Caco-2 (cell line): ENCODE results near the gene PTPRN2. TPM values are rescaled to one million over a fixed set of nuclear protein-coding genes. Genes with fewer than 3 reads are reported as not detected.

Experiments used
- BruUV-seq: library from RNA; stranded (reverse); fragments of 400-500 nt; replicated peaks from 2 replicates; lab custom pipeline; 2021; lab: Mats Ljungman, UMichigan
- CTCF ChIA-PET: fragments of 300-600 bp; sonication (Branson Sonifier 250); formaldehyde crosslinking; loops from one replicate; lab custom pipeline; 2022; ENCODE audit warnings: antibody characterized with exemption; lab: Charles Lee
- POLR2A ChIA-PET: fragments of 300-600 bp; sonication (Branson Sonifier 250); formaldehyde crosslinking; loops from one replicate; lab custom pipeline; 2022; ENCODE audit warnings: antibody characterized with exemption; lab: Charles Lee
- DNase-seq, 2 experiments: peaks; one replicate each; pipeline versions ENCODE4 v3.0.0 to v3.0.0-alpha.2; 2020 to 2022
- H3K27me3 ChIP-seq: replicated peaks from 2 replicates; pipeline ENCODE4 v1.6.0; 2011; ENCODE audit warnings: low read length; ENCODE audit not compliant: control insufficient read depth, insufficient read depth
- H3K36me3 ChIP-seq: 2 replicates; pipeline ENCODE4 v1.5.1; 2011; ENCODE audit warnings: low read length; ENCODE audit not compliant: control insufficient read depth, insufficient read depth
- H3K4me1 ChIP-seq: fragments of 250-450 bp; sonication (Bioruptor Pico); 2 replicates; pipeline ENCODE4 v1.5.1; 2020; ENCODE audit warnings: mild to moderate bottlenecking
- H3K4me3 ChIP-seq: 2 replicates; pipeline ENCODE4 v1.5.1; 2011; ENCODE audit warnings: low read depth, mild to moderate bottlenecking, control low read depth, low read length
- H3K9me3 ChIP-seq: fragments of 250-450 bp; sonication (Bioruptor Pico); 2 replicates; pipeline ENCODE4 v1.5.1; 2020; ENCODE audit warnings: mild to moderate bottlenecking, moderate library complexity
- H3K27ac Mint-ChIP-seq: one replicate; pipeline ENCODE4 v1.8.0; 2022; ENCODE audit warnings: mixed read lengths; ENCODE audit not compliant: unreplicated experiment
- H3K27me3 Mint-ChIP-seq: one replicate; pipeline ENCODE4 v1.8.0; 2022; ENCODE audit warnings: mixed read lengths; ENCODE audit not compliant: insufficient read depth, unreplicated experiment
- H3K36me3 Mint-ChIP-seq: one replicate; pipeline ENCODE4 v1.8.0; 2022; ENCODE audit warnings: mild to moderate bottlenecking, mixed read lengths; ENCODE audit not compliant: insufficient read depth, unreplicated experiment
- H3K4me1 Mint-ChIP-seq: one replicate; pipeline ENCODE4 v1.8.0; 2022; ENCODE audit warnings: low read depth, mixed read lengths; ENCODE audit not compliant: unreplicated experiment
- H3K4me3 Mint-ChIP-seq: one replicate; pipeline ENCODE4 v1.8.0; 2022; ENCODE audit warnings: mild to moderate bottlenecking, moderate library complexity, mixed read lengths; ENCODE audit not compliant: unreplicated experiment
- H3K9me3 Mint-ChIP-seq: one replicate; pipeline ENCODE4 v1.8.0; 2022; ENCODE audit warnings: mixed read lengths; ENCODE audit not compliant: unreplicated experiment
- intact Hi-C: fragments of 100-400 bp; cut with micrococcal nuclease; formaldehyde crosslinking; loops from one replicate; pipeline ENCODE4 v1.10.0; 2022; ENCODE audit not compliant: unreplicated experiment
- total RNA-seq: library from RNA; stranded (reverse); gene quantifications from 2 replicates; pipeline ENCODE4 v1.2.3, GENCODE V29; 2022
- TF ChIP-seq, protein P1 (sequence below), 2 experiments: fragments of 200-600 bp in 1 of 2; IDR thresholded peaks; 1 replicate in 1 of 2; 2 replicates in 1 of 2; pipeline versions ENCODE4 v1.5.1 to v1.8.0; 2011 to 2022; ENCODE audit warnings: antibody characterized with exemption in 1 of 2, control low read depth in 1 of 2, inconsistent platforms in 1 of 2, low read depth in 1 of 2, low read length in 1 of 2, mild to moderate bottlenecking in 1 of 2, moderate library complexity in 1 of 2; ENCODE audit not compliant: insufficient read depth in 1 of 2, severe bottlenecking in 1 of 2, unreplicated experiment in 1 of 2

The PTPRN2 gene
- total RNA-seq, 1 experiment from 2014 or later: 1.4 TPM

GRCh38 chr7:157989589-157989988 is 598.0 kb downstream of the PTPRN2 start:
- no peaks in the 10 kb centered on the region for H3K4me1 Mint-ChIP-seq
- TF ChIP-seq, protein P1, sequence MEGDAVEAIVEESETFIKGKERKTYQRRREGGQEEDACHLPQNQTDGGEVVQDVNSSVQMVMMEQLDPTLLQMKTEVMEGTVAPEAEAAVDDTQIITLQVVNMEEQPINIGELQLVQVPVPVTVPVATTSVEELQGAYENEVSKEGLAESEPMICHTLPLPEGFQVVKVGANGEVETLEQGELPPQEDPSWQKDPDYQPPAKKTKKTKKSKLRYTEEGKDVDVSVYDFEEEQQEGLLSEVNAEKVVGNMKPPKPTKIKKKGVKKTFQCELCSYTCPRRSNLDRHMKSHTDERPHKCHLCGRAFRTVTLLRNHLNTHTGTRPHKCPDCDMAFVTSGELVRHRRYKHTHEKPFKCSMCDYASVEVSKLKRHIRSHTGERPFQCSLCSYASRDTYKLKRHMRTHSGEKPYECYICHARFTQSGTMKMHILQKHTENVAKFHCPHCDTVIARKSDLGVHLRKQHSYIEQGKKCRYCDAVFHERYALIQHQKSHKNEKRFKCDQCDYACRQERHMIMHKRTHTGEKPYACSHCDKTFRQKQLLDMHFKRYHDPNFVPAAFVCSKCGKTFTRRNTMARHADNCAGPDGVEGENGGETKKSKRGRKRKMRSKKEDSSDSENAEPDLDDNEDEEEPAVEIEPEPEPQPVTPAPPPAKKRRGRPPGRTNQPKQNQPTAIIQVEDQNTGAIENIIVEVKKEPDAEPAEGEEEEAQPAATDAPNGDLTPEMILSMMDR (IDR thresholded peaks at IDR 0.05; ENCODE audit: insufficient read depth in 1 of 2, low read depth in 1 of 2, low read length in 1 of 2, severe bottlenecking in 1 of 2, unreplicated experiment in 1 of 2): no peak
- H3K27ac Mint-ChIP-seq: no peak overlapping the region
- BruUV-seq: no TSS peak
- DNase-seq: no peak
- Histone ChIP-seq H3K9me3 (no peaks in the 10 kb centered on the region), H3K4me1 (no peaks in the 10 kb centered on the region), H3K4me3 (no peak overlapping the region), H3K36me3 (no peaks in the 10 kb centered on the region), H3K27me3 (no peaks in the 10 kb centered on the region)
- CTCF ChIA-PET: no interaction called here
- POLR2A ChIA-PET: no interaction called here
- intact Hi-C loops: no loop called here
- no peaks in the 10 kb centered on the region for H3K36me3 Mint-ChIP-seq
- no peaks in the 10 kb centered on the region for H3K27me3 Mint-ChIP-seq
- H3K9me3 Mint-ChIP-seq: peaks cover 9% of the 10 kb centered on the region
- no peak overlapping the region for H3K4me3 Mint-ChIP-seq

DNA sequence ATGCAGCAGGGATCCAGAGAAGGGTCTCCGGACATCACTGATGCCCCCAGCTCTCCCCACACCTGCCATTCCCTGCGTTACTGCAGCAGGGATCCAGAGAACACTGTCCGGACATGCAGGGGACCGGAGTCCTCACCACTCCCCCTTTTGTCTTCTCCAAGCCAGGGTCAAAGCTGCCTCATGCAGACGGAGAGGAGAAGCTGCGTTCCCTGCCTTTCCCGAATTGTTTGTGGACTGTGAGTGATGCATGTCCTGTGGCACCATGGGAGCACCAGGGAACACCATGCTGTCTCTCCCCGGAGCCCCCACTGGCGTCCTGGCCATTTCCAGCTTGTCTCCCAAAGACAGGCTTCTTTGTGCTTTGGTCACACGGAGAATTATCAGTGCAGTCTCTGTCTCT is 599.7 kb downstream of the PTPRN2 start:
- Mint-ChIP-seq H3K9me3 (peaks cover 10% of the 10 kb centered on the region), H3K27ac (no peak overlapping the region), H3K4me3 (no peak overlapping the region), H3K27me3 (no peaks in the 10 kb centered on the region), H3K4me1 (no peaks in the 10 kb centered on the region), H3K36me3 (no peaks in the 10 kb centered on the region)
- ChIA-PET CTCF (no interaction called here), POLR2A (no interaction called here)
- Histone ChIP-seq H3K36me3 (no peaks in the 10 kb centered on the region), H3K27me3 (no peaks in the 10 kb centered on the region), H3K4me1 (no peaks in the 10 kb centered on the region), H3K4me3 (no peak overlapping the region), H3K9me3 (no peaks in the 10 kb centered on the region)
- intact Hi-C loops: no loop called here
- BruUV-seq: no TSS peak
- TF ChIP-seq, protein P1 (IDR thresholded peaks at IDR 0.05; ENCODE audit: insufficient read depth in 1 of 2, low read depth in 1 of 2, low read length in 1 of 2, severe bottlenecking in 1 of 2, unreplicated experiment in 1 of 2): no peak
- no peak for DNase-seq

DNA sequence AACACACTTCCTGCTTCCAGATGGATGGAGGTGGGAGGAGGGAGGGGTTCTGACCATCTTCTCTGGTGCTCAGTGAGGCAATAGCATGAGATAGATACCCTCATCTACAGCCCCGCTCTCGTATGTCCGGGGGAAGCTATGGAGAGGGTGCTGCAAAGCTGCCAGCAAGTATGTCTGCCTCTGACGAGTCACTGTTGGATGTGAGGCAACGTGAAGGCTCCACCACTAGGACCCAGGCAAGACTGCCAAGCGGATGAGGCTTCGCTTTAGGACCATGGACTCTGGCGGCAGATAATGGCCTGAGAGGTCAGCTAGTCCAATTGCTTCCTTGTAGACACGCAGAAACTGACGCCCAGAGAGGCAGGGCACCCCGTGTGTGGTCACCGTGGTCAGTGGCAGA is 601.6 kb downstream of the PTPRN2 start:
- peaks cover 10% of the 10 kb centered on the region for H3K9me3 Mint-ChIP-seq
- no TSS peak for BruUV-seq
- no peak overlapping the region for H3K4me3 ChIP-seq
- DNase-seq: no peak
- no peaks in the 10 kb centered on the region for H3K4me1 ChIP-seq
- POLR2A ChIA-PET: no interaction called here
- H3K4me1 Mint-ChIP-seq: no peaks in the 10 kb centered on the region
- TF ChIP-seq, protein P1 (IDR thresholded peaks at IDR 0.05; ENCODE audit: insufficient read depth in 1 of 2, low read depth in 1 of 2, low read length in 1 of 2, severe bottlenecking in 1 of 2, unreplicated experiment in 1 of 2): no peak
- H3K27me3 ChIP-seq: no peaks in the 10 kb centered on the region
- H3K4me3 Mint-ChIP-seq: no peak overlapping the region
- intact Hi-C loops: no loop called here
- CTCF ChIA-PET: no interaction called here
- H3K27me3 Mint-ChIP-seq: no peaks in the 10 kb centered on the region
- H3K36me3 Mint-ChIP-seq: peaks cover 5% of the 10 kb centered on the region
- no peak overlapping the region for H3K27ac Mint-ChIP-seq
- H3K9me3 ChIP-seq: no peaks in the 10 kb centered on the region
- H3K36me3 ChIP-seq: no peaks in the 10 kb centered on the region
